ENCODE data around the gene BCL6B. TPM values are rescaled to one million over a fixed set of nuclear protein-coding genes. Genes with fewer than 3 reads are reported as not detected.

The BCL6B gene
- total RNA-seq (2014; rRNA removed; shearing (Covaris generic)) = not detected in 2 replicates

GRCh38 chr17:7022781-7023571, at the start of gene BCL6B:
TSS of gene BCL6B (plus strand) at chr17:7023050. CDS start at chr17:7023672, 622 bp downstream.

GRCh38 chr17:6995500-6996255, 27.2 kb upstream of the BCL6B start, which contains the start of gene ALOX12:
TSS of gene ALOX12 (plus strand) at chr17:6996049. CDS start at chr17:6996118, 69 bp downstream.

GRCh38 chr17:7035591-7036368, 12.9 kb downstream of the BCL6B start, which contains the start of gene SLC16A13:
TSS of gene SLC16A13 (plus strand) at chr17:7036015. CDS start at chr17:7036383, 368 bp downstream.

GRCh38 chr17:7043497-7044198, 20.8 kb downstream of the BCL6B start, which contains the start of gene SLC16A11:
TSS of gene SLC16A11 (minus strand) at chr17:7044092. CDS start at chr17:7043513, 579 bp downstream.

Small RNA genes within 50 kb of the gene (small RNA-seq; reads per million reads assigned to genes)
- not detected for gene AC120057.1

Other genes with a start within 250 kb of the BCL6B start
- not detected in 2 replicates for gene FBXO39, start 246.8 kb upstream of the BCL6B start, total RNA-seq (2014; rRNA removed; shearing (Covaris generic))
- not detected in 2 replicates for gene TEKT1, start 191.3 kb upstream of the BCL6B start, total RNA-seq (2014; rRNA removed; shearing (Covaris generic))
- not detected in 2 replicates for gene ALOX12, start 27.0 kb upstream of the BCL6B start, total RNA-seq (2014; rRNA removed; shearing (Covaris generic))
- gene RNASEK, start 10.4 kb upstream of the BCL6B start, total RNA-seq (2014; rRNA removed; shearing (Covaris generic)) = 89.7 and 140 TPM in 2 replicates
- gene SLC16A13, start 13.0 kb downstream of the BCL6B start, total RNA-seq (2014; rRNA removed; shearing (Covaris generic)) = 0.53 and 0.79 TPM in 2 replicates
- not detected in 2 replicates for gene SLC16A11, start 21.0 kb downstream of the BCL6B start, total RNA-seq (2014; rRNA removed; shearing (Covaris generic))
- not detected in 2 replicates for gene CLEC10A, start 57.2 kb downstream of the BCL6B start, total RNA-seq (2014; rRNA removed; shearing (Covaris generic))
- not detected in 2 replicates for gene ASGR2, start 91.8 kb downstream of the BCL6B start, total RNA-seq (2014; rRNA removed; shearing (Covaris generic))
- gene ASGR1, start 156.3 kb downstream of the BCL6B start, total RNA-seq (2014; rRNA removed; shearing (Covaris generic)) = 2.0 and 3.1 TPM in 2 replicates
- 18.1 and 25.8 TPM in 2 replicates for gene DLG4, start 196.8 kb downstream of the BCL6B start, total RNA-seq (2014; rRNA removed; shearing (Covaris generic))
- gene ACADVL, start 196.9 kb downstream of the BCL6B start, total RNA-seq (2014; rRNA removed; shearing (Covaris generic)) = 659 and 664 TPM in 2 replicates
- 67.9 and 69.8 TPM in 2 replicates for gene DVL2, start 211.5 kb downstream of the BCL6B start, total RNA-seq (2014; rRNA removed; shearing (Covaris generic))
- gene PHF23, start 216.4 kb downstream of the BCL6B start, total RNA-seq (2014; rRNA removed; shearing (Covaris generic)) = 52.4 and 54.4 TPM in 2 replicates
- 147 and 165 TPM in 2 replicates for gene GABARAP, start 219.4 kb downstream of the BCL6B start, total RNA-seq (2014; rRNA removed; shearing (Covaris generic))
- 53.1 and 75.3 TPM in 2 replicates for gene CTDNEP1, start 228.7 kb downstream of the BCL6B start, total RNA-seq (2014; rRNA removed; shearing (Covaris generic))
- gene ELP5, start 229.2 kb downstream of the BCL6B start, total RNA-seq (2014; rRNA removed; shearing (Covaris generic)) = 69.7 and 99.4 TPM in 2 replicates
- 0.49 and 0.50 TPM in 2 replicates for gene CLDN7, start 239.4 kb downstream of the BCL6B start, total RNA-seq (2014; rRNA removed; shearing (Covaris generic))

Data from A375 (cell line).